HG02973 (cell line): Measurements from ENCODE around the gene UHRF1.
"Not testable (repeated sequence)": the region's sequence is repeated elsewhere in the genome, so short reads cannot be mapped to it uniquely, and the experiment has no call there.

Experiments
- ATAC-seq: cut with Tn5 transposase; IDR thresholded peaks from one replicate; pipeline ENCODE4 v1.9.1; 2021; ENCODE audit warnings: moderate library complexity; ENCODE audit not compliant: unreplicated experiment

UHRF1 gene

DNA sequence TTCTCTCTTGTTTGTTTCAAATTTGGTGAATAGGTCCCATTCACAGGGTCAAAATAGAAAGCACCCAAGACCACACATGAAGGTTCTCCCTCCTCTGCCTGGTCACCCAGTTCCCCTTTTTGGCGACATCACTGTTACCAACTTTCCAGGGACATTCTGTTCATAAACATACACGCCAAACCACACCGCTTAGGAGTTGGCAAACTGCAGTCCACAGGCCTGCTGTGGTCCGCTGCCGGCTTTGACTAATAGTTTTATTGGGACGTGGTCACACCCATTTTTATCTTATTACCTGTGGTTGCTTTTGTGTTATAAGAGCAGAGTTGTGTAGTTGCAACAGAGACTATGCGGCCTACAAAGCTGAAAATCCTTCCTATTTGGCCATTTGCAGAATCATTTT lies 24.2 kb downstream of the UHRF1 start:
- no peak for ATAC-seq

GRCh38 chr19:4935444-4935843 lies 26.1 kb downstream of the UHRF1 start:
- no peak for ATAC-seq

GRCh38 chr19:4937060-4937459 lies 27.8 kb downstream of the UHRF1 start:
- no peak for ATAC-seq

DNA sequence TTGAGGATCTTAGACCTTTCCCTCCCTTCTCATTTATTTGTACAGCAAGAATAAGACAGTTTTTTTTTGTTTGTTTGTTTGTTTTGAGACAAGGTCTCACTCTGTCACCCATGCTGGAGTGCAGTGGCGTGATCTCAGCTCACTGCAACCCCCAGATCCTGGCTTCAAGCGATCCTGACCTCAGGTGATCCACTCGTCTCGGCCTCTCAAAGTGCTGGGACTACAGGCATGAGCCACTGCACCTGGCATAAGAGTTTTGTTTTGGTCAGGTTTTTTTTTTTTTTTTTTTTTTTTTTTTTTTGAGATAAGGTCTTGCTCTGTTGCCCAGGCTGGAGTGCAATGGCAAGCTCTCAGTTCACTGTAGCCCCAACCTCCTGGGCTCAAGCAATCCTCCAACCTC lies 29.2 kb downstream of the UHRF1 start:
- not testable (repeated sequence) for ATAC-seq

DNA sequence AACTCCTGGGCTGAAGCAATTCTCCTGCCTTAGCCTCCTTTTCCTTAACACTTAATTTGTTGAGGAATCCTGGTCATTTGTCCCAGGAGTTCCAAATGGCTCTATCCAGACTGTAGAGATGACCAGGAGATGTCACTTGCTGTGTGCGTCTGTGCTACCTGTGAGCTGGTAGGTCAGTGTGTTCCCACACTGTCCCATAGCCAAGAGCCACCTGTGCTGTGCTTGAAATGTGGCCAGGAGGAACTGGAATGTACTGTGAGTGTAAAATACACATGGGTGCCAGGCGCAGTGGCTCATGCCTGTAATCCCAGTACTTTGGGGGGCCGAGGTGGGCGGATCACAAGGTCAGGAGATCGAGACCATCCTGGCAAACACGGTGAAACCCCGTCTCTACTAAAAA lies 30.2 kb downstream of the UHRF1 start:
- ATAC-seq: no peak

- not testable (repeated sequence) for ATAC-seq
Observed at GRCh38 chr19:4941638-4942169, 32.4 kb downstream of the UHRF1 start.

GRCh38 chr19:4950650-4951049 lies 41.3 kb downstream of the UHRF1 start:
- ATAC-seq: not testable (repeated sequence)

DNA sequence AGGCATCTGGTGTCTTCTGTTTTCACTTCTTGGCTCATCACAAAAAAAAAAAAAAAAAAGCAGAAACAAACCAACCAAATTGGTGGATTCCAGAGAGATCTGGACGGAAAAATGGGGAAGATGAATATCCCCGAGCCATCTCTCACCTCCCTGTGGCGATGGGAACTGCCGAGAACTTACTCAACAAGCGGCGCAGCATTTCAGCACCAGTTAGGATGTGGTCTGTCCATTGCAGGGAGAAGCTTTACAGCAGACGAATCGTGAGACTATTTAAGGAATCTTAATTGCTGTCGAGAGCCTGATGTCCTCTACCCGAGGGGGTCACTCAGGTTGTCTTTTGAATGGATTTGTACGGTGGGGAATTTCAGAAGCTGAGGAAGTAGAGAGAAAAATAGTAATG lies 42.4 kb downstream of the UHRF1 start:
- no peak for ATAC-seq

DNA sequence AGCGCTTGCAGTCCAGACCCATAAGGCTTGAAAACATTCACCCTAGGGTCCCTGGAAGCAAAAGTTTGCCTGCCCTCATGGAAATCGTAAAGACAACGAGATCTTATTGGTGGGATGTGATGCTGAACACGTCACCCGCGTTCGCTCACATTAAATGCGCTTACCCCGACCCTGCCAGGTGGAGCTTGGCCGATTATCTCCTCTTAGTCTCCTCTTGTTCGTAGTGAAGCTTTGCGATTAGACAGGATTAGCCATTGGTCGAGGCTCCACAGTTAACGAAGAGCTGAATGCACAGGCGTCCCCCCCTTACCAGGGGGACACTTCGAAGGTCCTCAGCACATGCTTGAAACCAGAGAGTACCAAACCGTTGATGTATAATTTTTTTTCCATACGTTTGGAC lies 43.6 kb downstream of the UHRF1 start:
- no peak for ATAC-seq

GRCh38 chr19:4954320-4955149 lies 45.2 kb downstream of the UHRF1 start:
- not testable (repeated sequence) for ATAC-seq

- ATAC-seq: no peak
Observed at GRCh38 chr19:4955274-4955673, 46.0 kb downstream of the UHRF1 start.

DNA sequence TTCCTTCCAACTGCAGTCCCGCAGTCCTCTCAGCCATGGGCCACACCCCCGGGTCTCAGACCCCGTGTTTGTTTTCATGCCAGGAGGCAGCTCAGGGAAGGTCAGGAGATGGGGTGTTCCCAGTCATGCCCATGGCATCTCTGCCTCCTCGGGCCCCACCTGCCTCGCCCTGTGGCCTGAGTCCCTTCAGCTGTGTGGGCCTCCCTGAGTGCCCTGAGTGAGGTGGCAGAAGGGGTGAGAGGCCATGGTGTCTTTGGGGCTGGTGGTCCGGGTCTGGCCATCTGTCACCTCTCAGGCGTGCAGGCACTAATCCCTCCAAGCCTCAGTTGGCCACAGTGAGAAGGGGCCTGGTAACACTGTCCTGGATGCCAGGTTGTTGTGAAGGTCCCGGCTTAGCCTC lies 48.7 kb downstream of the UHRF1 start:
- ATAC-seq: no peak

GRCh38 chr19:4962085-4962619 lies 52.9 kb downstream of the UHRF1 start:
- ATAC-seq: no peak

DNA sequence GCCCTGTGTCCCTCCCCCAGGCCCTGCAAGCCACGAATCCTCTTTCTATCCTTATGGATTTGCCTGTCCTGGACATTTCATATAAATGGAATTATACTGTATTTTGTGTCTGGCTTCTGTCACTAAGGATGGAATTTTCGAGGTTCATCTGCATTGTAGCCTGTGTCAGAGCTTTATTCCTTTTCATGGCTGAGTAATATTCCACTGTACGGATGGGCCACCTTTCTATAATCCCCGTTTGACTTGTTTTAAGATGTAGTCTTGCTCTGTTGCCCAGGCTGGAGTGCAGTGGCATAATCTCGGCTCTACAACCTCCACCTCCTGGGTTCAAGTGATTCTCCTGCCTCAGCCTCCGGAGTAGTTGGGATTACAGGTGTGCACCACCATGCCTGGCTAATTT lies 55.8 kb downstream of the UHRF1 start:
- ATAC-seq: no peak

GRCh38 chr19:4966591-4966990 lies 57.3 kb downstream of the UHRF1 start:
- ATAC-seq: no peak

DNA sequence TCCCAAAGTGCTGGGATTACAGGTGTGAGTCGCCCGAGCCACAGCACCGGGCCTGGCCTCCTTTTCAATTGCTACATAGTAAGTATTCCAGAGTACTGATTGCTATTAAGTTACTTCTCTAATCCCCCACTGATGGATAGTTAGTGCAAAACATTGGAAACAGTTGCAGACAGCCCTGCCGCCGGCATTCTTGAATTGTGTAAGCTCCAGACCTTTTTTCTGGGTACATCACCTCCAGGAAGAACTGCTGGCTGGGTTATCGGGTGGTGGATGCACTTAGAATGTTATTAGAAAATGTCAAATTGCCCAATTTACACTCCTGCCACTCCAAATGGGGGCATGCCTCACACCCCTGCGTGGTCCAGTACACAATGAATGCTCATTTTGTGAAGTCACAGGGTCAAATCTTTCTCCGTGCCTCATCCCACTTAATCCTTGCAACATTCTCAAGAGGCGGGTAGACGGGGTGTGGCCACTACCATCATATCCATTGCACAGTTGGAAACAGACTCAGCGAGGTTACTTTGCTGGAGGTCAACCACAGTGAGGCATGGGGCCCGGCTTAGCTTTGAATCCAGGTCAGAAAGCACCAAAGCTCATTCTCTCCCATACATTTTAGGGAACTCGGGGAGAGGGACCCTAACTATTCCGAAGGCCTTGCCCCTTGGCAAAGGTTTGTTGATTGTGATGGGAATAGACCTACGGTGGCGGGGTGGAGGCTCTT lies 58.6 kb downstream of the UHRF1 start:
- ATAC-seq: no peak

DNA sequence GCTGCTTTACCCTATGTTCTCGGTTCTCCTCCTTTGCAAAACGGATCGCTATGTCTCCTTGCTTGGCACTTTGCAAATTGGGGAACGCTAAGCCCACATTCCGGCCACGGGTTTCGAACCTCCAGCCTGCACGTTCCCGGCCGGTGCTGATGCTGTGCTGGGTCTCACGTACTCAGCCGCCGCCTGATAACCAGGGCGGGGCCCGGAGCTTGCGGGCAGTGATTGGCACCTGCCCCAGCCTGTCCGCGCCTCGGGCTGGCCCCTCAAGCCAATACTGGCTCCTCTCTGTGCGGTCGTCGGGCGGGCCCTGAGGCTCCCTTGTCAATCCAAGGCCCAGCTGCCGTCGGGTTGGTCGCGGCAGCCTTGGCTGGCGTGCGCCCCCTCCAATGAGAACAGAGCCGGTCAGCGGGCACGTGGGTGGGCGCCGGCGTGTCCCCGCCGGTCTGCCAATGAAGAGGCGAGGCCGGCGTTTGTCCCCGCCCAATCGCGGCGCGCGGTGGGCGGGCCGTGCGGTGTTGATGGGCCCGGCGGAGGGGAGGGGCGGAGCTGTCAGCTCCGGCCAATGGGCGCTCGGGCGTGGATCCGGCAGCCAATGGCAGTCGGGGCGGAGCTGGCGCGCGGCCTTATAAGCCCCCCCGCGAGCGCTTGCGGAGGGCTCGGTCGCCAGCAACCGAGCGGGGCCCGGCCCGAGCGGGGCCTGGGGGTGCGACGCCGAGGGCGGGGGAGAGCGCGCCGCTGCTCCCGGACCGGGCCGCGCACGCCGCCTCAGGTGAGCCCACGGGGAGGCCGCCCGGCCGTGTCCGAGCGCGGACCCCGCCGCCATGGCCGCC lies 59.4 kb downstream of the UHRF1 start, which contains the start of gene KDM4B:
KDM4B (plus strand) TSS at position 652 of the 830 bp plus-strand sequence. CDS start 63,778 bp downstream, outside the sequence.
- peak; percentile 81 for ATAC-seq

DNA sequence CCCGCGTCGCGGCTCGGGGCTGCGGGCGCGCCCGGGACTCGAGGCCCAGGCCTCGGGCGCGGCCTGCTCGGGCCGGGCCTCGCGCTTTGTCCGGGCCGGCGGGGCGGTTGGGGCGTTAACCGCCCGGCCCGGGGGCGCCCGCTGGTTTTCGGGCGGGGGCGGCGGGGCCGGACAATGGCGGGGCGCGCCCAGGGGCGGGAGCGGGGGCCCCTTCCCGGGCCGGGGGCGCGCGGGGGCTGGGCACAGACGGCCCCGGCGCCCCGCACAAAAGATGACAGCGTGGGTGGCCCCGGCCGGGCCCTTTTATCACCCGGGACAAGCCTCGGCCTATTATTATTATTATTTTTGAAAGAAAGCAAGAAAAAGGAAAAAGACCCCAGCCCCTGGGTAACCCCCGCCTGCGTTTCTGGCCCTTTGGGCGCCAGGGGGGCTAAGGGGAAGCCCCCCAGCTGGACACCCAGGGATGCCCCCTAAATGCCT lies 60.0 kb downstream of the UHRF1 start:
- no peak for ATAC-seq

GRCh38 chr19:4969772-4970531 lies 60.7 kb downstream of the UHRF1 start:
- ATAC-seq: no peak
